ENCODE results near the gene SMARCD3.

SMARCD3 gene

DNA sequence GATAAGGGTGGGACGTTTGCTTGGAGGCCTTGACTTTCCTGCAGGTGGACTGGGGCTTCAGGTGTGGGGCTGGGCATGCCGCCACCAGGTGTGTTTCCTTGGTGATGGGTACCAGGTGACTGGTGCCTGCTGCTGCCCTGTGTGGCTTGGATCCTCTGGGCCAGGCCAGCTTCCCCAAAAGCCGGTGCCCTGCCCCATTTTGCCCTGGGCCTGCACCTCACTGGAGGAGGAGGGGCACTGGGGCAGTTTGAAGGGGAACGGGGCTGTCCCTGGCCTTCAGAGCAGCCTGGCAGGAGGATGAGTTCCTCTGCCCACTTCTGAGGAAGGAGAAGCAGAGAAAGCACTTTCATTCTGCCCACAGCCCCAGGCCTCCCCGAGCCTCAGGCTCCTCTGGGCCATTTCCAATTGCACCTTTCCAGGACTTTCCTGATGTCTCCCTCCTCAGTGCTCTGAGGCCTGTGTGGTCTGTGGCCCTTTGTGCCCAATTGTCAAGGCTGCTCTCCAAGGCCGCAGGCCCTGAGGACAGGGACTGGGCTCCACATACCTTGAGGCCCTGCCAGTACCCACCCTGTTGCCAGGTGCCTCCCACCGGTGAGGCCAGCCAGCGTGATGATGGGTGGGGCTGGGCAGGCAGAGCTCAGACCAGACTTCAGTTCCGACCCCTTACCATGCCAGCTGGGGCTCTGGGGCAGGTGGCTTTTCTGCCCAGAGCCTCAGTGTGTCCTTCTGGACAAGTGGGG lies 25.3 kb upstream of the SMARCD3 start:
- H3K4me3 ChIP-seq (ENCODE audit: control insufficient read depth, low read depth, low read length), result no peak overlapping the region
- DNase-seq (ENCODE audit: low read depth), result no peak
- TF ChIP-seq, protein P1, sequence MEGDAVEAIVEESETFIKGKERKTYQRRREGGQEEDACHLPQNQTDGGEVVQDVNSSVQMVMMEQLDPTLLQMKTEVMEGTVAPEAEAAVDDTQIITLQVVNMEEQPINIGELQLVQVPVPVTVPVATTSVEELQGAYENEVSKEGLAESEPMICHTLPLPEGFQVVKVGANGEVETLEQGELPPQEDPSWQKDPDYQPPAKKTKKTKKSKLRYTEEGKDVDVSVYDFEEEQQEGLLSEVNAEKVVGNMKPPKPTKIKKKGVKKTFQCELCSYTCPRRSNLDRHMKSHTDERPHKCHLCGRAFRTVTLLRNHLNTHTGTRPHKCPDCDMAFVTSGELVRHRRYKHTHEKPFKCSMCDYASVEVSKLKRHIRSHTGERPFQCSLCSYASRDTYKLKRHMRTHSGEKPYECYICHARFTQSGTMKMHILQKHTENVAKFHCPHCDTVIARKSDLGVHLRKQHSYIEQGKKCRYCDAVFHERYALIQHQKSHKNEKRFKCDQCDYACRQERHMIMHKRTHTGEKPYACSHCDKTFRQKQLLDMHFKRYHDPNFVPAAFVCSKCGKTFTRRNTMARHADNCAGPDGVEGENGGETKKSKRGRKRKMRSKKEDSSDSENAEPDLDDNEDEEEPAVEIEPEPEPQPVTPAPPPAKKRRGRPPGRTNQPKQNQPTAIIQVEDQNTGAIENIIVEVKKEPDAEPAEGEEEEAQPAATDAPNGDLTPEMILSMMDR (conservative IDR thresholded peaks at IDR 0.05; ENCODE audit: control insufficient read depth, insufficient read depth, low read depth, low read length), result no peak

- TF ChIP-seq, protein P1 (conservative IDR thresholded peaks at IDR 0.05; ENCODE audit: control insufficient read depth, insufficient read depth, low read depth, low read length), result no peak
- H3K4me3 ChIP-seq (ENCODE audit: control insufficient read depth, low read depth, low read length), result no peak overlapping the region
- DNase-seq (ENCODE audit: low read depth), result no peak
These were observed 24.4 kb upstream of the SMARCD3 start for GRCh38 chr7:151272877-151273276.

GRCh38 chr7:151272405-151272804 lies 23.9 kb upstream of the SMARCD3 start:
- no peak overlapping the region for H3K4me3 ChIP-seq (ENCODE audit: control insufficient read depth, low read depth, low read length)
- TF ChIP-seq, protein P1 (conservative IDR thresholded peaks at IDR 0.05; ENCODE audit: control insufficient read depth, insufficient read depth, low read depth, low read length), result peak; percentile 20
- DNase-seq (ENCODE audit: low read depth), result peak; percentile 37

DNA sequence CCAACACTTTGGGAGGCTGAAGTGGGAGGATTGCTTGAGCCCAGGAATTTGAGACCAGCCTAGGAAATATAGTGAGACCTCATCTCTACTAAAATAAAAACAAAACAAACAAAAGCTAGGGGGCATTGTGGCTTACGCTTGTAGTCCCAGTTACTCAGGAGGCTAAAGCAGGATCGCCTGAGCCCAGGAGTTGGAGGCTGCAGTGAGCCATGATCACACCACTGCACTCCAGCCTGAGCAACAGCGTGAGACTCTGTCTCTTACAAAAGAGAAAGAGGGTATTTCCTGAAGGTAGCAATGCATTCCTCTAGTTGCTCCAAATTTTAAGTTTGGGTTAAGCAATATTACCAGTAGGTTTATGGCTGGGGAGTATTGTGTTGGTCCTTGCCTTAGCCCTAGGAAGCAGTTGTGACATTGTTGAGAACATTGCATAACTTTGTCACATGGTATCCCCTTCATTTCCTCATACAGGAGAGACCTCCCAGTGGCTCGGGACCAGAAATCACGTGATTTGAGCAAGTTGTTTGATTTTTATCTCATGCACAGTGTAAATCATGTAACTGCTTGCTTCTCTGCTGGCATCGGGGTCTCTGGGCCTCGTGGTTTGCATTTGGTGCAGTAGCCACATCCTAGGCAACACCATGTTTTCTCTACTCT lies 23.3 kb upstream of the SMARCD3 start:
- TF ChIP-seq, protein P1 (conservative IDR thresholded peaks at IDR 0.05; ENCODE audit: control insufficient read depth, insufficient read depth, low read depth, low read length), result no peak

DNA sequence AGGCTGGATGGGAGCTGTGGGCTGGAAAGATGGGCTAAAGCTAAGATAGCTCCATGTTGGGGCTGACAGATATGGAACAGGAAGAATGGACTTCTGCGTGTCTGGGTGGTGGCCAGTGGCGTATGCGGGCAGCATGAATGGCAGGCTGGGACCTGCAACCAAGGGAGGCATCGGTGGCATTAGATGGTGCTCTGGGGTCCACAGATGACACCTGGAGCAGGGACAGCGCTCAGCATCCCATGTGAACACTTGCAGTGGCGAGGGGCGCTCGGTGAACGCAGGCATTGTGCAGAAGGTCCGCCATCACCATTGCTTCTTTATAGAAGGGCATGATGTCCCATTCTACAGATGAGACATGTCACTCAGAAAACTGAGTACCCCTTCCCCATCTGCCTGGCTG lies 21.0 kb upstream of the SMARCD3 start:
- no peak overlapping the region for H3K4me3 ChIP-seq (ENCODE audit: control insufficient read depth, low read depth, low read length)
- TF ChIP-seq, protein P1 (conservative IDR thresholded peaks at IDR 0.05; ENCODE audit: control insufficient read depth, insufficient read depth, low read depth, low read length), result no peak
- DNase-seq (ENCODE audit: low read depth), result no peak

More for the DNA sequence above, 23.3 kb upstream of the SMARCD3 start:
- peak; percentile 64 for DNase-seq (ENCODE audit: low read depth)
- no peak overlapping the region for H3K4me3 ChIP-seq (ENCODE audit: control insufficient read depth, low read depth, low read length)

DNA sequence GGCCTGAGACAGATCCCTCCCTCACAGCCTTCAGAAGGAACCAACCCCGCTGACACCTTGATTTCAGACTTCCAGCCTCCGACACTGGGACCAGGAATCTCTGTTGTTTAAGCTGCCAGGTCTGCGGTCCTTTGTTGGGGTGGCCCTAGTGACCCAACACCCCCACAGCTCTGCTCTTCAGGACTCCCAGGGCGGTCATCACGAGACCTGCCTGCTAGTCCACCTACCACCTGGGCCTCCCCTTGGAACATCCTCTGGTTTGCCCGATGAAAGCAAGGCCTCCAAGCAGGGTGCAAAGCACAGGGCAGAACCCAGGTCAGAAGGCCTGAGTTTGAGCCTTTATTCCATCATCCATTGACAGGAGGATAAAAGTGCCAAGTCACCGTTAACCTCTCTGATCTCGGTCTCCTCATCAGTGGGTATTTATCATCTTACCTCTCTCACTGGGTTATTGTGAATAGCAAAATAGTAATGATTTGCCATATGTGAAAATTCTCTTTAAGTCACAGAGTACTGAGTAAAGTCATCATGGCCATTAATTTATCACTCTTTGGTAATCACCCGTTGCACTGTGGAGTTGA lies 16.9 kb upstream of the SMARCD3 start:
- no peak overlapping the region for H3K4me3 ChIP-seq (ENCODE audit: control insufficient read depth, low read depth, low read length)
- DNase-seq (ENCODE audit: low read depth), result no peak
- TF ChIP-seq, protein P1 (conservative IDR thresholded peaks at IDR 0.05; ENCODE audit: control insufficient read depth, insufficient read depth, low read depth, low read length), result no peak

Data from fibroblast of mammary gland (primary cell).